Activated naive CD4-positive, alpha-beta T cell (primary cell): Measurements from ENCODE around the gene RDX.
"Not testable (repeated sequence)": the region's sequence is repeated elsewhere in the genome, so short reads cannot be mapped to it uniquely, and the experiment has no call there.

Source experiments
- DNase-seq, 4 experiments: peaks; one replicate each; lab custom pipeline; 2025; lab: John Stamatoyannopoulos, UW

RDX gene

DNA sequence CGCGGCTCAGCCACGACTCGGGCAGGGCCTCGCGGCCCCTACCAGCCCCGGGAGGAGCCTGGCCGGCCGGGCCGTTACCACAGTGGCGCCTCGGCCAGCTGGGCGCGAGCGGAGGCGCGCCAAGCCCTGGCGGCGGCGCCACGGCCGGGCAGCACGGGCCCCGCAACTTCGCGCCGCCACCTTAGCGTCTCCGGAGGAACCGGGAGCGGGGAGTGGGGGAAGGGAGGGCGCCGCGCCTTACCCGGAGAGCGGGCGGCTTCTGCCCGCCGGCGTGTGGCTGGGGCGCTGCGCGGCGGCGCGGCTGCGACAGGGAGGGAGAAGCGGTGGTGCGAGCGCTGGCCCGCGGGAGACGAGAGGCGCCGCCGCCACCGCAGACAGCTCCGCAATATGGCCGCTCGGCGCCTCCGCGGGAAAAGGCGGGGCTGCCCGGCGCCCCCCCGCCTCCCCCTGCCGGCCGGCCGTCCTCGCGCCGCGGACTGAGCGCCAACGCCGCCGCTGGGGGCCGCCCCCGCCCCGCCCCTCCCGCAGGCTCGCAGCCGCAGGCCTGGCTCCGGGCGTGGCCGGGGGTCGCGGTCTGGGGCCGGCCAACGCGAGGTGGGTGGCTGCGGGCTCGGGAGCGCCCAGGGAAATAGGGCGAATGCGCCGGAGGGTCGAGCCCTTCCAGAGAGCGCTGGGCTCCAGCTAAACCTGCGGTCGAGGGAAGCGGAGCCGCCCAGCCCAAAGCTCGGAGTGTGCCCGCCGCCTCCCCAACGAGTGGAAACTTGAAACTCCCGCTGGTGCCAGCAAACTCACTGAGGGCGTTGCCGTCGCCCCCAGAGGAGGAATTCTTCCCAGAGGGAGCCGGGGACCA lies at the start of gene RDX:
Gene RDX, minus strand, starts transcription at position 389 of the 850 bp plus-strand sequence. CDS start 16,922 bp downstream, outside the sequence.
- peak in 3 of 4 experiments; percentile 7 to 45 (median 9) for DNase-seq

GRCh38 chr11:110345743-110346142 lies 49.3 kb upstream of the RDX start:
- no peak for DNase-seq

- no peak for DNase-seq
These were observed 44.0 kb upstream of the RDX start for GRCh38 chr11:110340436-110340835.

DNA sequence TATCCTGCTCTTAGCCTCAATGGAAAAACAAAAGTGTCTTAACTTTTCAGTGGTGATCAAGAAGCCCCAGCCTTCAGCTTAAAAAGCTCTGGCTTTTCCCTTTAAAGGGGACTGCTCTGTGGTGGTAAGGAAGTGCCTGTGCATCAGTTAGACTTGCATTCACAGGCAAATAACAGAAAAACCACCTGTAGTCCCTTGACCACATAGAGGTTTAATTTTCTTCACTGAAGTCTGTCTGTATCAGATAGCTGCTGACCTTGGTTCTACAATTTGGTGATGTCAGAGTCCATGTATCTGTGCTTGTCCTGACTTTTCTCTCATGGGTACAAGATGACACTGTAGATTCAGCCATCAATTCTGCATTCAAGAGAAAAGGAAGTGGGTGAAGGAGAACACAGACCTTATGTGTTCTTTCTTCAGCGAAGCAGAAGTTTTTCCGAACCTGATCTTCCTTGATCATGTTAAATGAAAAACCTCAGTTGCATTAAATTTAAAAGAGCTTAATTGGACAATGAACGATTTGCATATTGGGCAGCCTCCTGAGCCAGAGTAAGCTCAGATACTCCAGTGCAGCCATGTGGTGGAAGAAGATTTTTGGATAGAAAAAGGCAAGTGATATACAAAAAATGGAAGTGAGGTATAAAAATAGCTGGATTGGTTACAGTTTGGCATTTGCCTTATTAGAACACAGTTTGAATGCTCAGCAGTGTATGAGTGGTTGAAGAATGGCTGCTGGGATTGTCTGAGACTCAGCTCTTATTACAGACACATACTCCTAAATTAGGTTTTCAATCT lies 43.2 kb upstream of the RDX start:
- no peak for DNase-seq

GRCh38 chr11:110338684-110339083 lies 42.3 kb upstream of the RDX start:
- no peak for DNase-seq

- no peak for DNase-seq
These were observed 41.3 kb upstream of the RDX start for GRCh38 chr11:110337570-110338193.

DNA sequence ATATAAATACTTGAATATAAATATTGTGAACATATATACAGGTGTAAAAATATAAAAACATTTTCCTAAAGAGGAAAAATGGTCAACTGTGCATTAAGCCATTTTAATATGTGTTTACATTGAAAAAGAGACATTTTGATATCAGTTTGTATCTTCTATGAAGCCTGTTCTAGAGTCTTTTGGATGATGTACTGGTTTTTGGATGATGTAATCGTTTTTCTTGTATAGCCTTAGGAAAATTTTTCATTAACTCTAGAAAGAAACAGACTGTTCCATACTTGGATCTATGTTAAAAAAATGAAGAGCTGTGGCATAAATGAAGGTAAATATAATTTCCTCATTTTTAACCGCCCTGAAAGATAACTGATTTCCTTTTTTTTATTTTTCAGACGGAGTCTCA lies 39.6 kb upstream of the RDX start:
- DNase-seq: no peak

GRCh38 chr11:110335358-110335757 lies 38.9 kb upstream of the RDX start:
- no peak for DNase-seq

DNA sequence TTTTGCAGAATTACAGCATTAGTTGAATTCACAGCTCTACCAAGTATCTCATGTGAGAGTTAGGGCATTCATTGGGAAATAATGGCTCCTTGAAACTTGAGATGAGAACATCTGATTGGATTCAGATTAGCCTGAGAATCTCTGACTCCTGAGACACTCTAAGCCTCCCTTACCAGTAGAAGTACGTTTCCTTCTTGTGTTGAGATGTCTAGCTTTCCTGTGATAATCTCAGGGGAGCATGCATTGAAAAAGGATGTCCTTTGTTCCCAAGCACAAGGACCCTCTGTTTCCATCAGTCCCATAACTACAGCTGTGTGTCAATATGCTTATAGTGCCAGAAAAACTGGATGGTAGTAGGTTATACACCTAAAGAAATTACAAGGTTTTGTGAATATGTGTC lies 35.2 kb upstream of the RDX start:
- no peak for DNase-seq

DNA sequence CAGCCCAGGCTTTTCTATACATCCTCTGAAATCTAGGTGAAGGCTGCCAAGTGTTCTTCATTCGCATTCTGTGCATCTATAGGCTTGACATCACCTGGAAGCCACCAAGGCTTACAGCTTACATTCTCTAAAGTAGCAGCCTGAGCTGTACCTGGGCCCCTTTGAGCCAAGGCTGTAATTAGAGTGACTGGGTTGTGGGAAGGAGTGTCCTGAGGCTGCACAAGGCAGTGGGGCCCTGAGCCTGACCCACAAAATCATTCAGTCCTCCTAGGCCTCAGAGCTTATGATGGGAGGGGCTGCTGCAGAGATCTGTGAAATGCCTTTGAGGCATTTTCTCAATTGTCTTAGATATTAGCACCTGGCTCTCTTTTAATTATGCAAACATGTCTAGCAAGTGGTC lies 33.0 kb upstream of the RDX start:
- DNase-seq: no peak

- no peak for DNase-seq
These were observed 31.1 kb upstream of the RDX start for GRCh38 chr11:110327508-110327907.

GRCh38 chr11:110323786-110324185 lies 27.4 kb upstream of the RDX start:
- DNase-seq: no peak

DNA sequence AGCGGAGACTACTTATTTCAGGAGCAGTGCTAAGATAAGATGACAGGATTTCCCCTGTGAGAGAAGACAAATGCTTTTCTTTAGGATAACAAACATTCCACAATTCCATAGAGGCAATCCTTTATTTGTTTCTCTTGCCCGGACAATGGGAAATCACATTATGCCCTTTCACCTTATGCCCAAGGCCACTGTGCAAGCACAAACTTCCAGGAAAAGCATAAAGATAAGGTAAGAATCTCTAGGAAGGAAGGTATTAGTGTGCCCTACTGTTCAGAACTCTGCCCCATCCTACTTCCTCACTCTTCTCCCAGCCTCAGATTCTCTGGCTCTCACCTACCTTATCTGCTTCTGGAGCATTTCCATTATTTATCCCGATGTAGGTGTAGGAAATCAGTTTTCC lies 23.1 kb upstream of the RDX start:
- DNase-seq: no peak

DNA sequence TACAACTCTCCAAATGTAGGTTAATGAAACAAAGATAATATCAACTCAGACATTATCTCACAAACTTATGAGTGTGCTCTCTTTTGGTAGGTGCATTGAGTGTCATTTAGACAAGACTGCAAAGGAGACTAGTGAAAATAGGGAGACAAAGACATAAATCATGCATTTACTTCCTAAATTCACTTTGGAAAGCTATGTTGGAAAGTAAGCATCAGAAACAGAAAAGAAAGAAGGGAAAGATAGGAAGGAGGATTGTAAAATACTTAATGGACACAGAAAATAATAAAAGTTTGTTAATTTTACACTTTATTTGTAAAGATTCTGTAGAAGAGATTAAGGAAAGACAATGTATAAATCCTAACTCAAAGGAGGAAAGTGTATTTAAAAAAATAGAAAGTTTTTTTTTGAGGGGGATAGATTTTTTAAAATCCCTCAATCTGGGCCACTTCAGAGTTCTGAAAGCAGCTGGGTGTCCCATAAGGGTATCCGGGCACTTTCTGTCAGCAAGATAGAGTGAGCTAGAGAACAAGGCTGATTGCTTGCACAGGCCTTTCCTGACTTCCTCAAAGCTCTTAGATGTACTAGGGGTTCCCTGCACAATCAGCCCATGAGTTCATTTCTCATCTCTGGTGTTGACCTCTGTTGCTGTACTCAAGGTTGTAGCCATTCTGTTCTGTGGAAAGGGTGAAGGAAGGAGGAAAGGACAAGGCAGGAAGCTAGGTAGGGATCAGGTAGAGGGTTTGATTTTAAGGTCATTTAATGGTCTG lies 22.4 kb upstream of the RDX start:
- no peak for DNase-seq

GRCh38 chr11:110317516-110317932 lies 21.1 kb upstream of the RDX start:
- DNase-seq: no peak

DNA sequence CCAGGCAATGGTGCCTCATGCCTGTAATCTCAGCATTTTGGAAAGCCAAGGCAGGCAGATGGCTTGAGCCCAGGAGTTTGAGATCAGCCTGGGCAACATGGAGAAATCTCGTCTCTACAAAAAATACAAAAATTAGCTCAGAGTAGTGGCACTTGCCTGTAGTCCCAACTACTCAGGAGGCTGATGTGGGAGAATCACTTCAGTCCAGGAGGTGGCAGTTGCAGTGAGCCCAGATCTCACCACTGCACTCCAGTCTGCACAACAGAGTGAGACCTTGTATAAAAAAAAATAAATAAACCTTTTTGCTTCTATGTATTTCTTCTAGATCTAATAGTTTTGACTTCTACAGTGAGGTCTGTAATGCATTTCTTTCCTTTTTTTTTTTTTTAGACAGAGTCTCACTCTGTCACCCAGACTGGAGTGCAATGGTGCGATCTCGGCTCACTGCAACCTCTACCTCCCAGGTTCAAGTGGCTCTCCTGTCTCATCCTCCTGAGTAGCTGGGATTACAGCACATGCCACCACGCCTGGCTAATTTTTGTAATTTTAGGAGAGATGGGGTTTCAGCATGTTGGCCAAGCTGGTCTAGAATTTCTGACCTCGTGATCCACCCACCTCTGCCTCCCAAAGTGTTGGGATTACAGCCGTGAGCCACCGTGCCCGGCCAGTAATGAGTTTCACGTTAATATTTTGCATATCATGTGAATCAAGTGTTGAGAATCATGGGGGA lies 18.1 kb upstream of the RDX start:
- no peak for DNase-seq

DNA sequence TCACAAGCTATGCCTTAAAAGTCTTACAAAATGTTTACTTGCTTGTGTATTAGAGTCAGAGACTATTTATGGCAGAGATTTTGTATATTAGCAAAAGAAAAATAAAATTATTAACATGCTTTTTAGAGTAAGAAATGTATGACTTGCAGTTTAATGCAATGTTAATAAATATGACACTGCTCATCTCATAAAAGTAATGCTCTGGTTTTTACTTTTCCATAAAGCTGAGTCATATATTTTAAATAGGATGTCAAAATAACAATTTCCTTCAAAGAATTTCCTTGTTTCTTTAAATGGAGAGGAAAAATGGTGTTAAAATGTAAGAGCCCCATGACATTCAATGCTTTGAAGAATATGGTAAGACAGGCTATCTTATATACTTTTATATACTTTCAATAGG lies 16.3 kb upstream of the RDX start:
- no peak for DNase-seq

DNA sequence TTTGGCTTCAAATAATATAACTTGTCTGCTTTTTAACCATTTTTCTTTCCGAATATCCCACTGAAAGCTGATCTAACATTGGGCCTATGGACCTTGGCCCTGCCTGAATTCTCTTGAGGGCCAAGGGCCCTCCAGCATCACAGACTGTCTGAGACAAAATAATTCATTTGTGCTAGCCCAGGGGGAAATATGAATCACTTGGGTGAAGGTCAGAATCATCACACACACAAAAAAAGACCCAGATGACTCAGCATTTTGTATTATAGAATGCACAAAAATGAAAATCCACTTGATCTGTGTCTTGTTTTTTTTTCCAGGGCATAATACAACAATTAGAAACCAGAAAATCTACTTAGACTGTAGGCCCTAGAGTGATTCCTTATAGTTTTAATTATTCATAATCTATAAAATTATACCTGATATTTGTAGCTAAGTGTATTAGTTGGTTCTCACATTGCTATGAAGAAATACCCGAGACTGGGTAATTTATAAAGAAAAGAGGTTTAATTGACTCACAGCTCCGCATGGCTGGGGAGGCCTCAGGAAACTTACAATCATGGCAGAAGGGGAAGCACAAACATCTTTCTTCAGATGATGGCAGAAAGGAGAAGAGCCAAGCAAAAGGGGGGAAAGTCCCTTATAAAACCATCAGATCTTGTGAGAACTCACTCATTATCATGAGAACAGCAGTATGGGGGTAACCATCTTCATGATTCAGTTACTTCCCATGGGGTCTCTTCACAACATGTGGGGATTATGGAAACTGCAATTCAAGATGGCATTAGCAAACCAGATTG lies 15.6 kb upstream of the RDX start:
- no peak for DNase-seq

DNA sequence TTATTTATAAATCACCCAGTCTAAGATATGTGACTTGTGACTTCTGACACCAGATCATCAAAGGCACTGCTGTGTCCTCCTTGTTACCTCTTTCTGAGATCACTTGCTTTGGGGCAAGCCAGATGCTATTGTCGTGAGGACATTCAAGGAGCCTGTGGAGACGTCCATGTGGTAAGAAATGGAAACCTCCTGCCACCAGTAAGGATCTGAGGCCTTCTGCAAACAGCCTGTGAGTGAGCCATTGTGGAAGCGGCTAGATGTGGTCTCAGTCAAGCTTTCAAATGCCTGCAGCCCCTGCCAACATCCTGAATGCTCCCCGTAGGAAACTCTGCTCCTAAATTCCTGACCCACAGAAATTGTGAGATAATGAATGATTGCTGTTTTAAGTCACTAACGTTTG lies 11.7 kb upstream of the RDX start:
- DNase-seq: no peak

DNA sequence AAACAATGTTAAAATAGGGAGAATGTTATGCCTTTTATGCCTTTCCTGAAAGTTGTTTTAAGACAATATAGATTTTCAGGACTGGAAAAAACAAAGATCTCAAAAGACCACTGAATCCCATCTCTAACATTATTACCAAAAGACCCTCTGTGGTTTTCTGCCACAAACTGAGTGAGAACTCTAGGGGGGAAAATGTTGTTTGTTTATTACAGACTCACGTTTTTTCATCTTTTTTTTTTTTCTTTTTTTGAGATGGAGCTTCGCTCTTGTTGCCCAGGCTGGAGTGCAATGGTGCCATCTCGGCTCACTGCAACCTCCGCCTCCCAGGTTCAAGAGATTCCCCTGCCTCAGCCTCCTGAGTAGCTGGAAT lies 9.6 kb upstream of the RDX start:
- DNase-seq: not testable (repeated sequence)
